ENCODE measurements around the gene SPEF2.
"Not testable (repeated sequence)": the region's sequence is repeated elsewhere in the genome, so short reads cannot be mapped to it uniquely, and the experiment has no call there.

The SPEF2 gene

DNA sequence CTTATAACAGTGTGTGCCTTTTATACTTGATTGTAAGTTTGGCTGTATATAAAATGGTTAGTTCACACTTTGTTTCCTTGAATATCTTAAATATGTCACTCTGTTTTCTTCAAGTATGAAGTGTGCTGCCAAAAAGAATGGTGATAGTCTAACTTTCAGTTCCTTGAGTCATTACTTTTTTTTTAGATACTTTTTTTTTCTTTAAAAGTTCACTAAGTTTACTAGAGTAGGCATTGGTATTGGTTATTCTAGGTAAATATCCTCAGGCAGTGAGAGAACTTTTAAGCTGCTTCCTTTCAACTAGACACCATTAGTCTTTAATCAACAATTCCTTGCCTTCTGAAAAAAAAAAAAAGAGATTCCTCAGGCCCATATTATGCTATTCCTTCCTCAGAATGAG, 41.9 kb downstream of the SPEF2 start:
- DNase-seq (ENCODE audit: low read depth): no peak

DNA sequence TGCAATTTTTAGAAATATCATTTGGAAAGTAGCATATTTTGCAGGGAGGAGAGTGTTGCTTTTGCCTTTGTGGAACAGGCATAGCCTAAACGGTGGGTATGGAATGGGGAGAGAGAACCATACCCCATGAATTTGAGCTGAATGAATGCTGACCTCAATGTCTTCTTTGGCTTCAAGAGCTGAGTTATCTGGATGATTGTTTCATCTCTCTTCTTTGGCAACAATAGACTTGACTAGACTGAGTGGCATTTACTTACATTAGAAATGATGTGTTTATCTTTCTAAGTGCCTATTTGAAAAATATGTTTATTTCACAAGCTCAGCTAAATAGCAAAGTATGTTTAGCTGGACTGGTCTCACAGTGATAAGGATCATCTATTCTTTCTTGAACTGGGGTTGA, 42.8 kb downstream of the SPEF2 start:
- no peak for DNase-seq (ENCODE audit: low read depth)

DNA sequence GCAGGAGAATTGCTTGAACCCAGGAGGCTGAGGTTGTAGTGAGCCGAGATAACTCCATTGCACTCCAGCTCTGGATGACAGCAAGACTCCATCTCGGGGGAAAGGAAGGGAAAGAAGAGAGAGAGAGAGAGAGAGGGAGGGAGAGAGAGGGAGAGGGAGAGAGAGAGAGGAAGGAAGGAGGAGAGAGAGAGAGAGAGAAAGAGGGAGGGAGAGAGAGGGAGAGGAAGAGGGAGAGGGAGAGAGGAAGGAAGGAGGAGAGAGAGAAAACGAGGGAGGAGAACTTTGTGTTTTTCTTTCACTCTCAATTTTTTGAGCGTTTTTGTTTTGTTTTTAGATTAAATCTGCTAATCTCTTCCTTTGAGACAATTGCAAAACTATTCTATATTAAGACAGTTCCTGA, 46.9 kb downstream of the SPEF2 start:
- DNase-seq (ENCODE audit: low read depth): no peak

DNA sequence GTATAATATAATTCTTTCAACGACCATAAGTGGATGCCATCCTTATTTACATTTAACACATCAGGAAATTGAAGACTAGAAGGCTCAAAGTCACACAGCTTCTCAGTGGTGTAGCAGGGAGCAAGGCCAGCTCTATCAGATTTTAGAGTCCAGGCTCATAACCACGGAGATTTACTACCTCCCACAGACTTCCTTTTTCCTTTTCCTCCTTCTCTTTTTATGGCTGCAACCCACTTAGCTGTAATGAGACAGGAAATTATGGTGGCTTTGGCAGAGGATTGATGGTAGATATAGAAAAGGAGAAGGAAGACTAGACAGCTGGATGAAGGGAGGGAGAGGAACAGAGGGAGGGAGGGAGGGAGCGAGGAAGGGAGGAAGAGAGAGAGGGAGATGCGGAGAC, 47.4 kb downstream of the SPEF2 start:
- no peak for DNase-seq (ENCODE audit: low read depth)

DNA sequence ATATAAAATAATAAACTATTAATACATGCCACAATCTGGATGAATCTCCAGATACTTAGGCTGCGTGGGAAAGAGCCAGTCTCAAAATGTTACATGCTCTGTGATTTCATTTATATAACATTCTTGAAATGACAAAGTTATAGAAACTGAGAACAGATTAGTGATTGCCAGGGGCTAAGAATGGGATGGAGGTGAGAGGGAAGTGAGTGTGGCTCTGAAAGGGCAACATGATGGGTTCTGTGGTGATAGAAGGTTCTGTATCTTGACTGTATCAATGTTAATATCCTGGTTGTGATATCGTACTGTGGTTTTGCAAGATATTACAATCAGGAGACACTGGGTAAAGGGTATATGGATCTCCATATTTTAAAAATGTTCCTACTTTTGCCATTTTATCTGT, 50.7 kb downstream of the SPEF2 start:
- DNase-seq (ENCODE audit: low read depth): no peak

DNA sequence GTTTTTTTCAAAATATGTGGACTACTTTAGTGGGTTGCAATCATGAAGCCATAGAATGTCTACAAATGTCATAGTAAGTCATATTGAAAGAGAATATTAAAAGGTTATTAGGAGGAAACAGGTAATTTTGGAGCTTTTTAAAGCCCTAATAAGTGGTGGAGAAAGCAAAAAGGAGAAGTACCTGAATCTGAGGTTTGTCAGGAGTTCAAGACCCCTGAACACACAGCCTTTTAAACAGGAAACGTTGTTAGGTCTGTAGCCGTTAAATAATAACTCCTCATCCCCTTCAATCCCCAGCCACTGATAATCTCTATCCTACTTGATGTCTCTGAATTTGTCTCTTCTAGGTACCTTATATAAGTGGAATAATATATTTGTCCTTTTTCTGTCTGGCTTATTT, 51.1 kb downstream of the SPEF2 start:
- no peak for DNase-seq (ENCODE audit: low read depth)

DNA sequence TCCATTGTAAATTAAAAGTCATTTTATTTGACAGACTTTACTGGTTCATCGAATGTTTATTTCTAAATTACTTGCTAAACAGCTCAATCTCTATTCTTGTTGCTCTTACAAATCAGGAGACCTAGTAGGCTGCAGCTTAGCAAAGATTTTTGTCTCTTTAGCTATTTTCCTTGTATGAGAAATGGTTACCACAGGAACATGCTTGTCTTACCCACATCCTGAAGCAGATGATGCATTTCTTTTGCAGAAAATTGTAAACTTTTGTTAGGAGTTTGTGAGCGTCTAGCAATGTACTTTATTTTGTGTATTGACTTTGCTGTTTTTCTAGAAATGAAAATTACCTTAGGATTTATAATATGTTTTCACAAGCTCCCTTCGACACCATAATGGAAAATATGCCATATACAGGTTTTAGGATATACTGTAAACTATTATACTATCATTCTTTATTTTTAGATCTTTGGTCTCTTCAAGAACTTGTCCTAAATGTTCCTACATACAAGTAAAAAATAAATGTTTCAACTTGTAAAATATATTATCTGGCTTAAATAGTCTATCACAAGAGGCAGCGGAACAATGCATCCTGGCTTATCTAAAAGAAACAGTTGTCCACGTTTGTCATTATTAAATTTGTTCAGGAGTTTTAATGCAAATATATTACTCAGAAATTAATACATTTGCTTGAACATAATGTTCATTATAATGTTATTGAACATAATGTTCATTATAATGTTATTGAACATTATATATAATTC, 54.1 kb downstream of the SPEF2 start:
- DNase-seq (ENCODE audit: low read depth): no peak

DNA sequence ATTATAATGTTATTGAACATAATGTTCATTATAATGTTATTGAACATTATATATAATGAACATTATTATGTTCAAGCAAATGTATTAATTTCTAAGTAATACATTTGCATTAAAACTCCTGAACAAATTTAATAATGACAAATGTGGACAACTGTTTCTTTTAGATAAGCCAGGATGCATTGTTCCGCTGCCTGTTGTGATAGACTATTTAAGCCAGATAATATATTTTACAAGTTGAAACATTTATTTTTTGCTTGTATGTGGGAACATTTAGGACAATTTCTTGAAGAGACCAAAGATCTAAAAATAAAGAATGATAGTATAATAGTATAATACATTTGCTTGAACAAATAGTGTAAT, 54.6 kb downstream of the SPEF2 start:
- DNase-seq (ENCODE audit: low read depth): not testable (repeated sequence)

DNA sequence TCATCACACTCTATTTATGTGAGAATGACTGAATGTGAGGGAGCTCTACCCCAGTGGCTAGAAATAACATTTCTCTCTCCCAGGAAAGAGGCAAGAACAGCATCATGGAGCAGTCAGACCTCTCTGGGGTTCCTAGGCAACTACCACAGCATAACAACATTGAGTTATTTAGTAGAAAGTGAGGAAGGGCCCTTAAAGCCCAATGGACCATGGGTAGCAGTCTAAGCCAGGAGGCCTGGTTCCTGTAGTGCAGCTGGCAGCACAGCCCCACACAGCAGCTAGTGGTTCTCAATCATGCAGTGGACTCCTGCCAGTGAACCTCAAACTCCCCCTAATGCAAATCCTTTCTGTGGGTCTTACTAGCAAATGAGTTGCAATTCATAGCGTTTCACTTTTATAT, 55.3 kb downstream of the SPEF2 start:
- DNase-seq (ENCODE audit: low read depth): no peak

DNA sequence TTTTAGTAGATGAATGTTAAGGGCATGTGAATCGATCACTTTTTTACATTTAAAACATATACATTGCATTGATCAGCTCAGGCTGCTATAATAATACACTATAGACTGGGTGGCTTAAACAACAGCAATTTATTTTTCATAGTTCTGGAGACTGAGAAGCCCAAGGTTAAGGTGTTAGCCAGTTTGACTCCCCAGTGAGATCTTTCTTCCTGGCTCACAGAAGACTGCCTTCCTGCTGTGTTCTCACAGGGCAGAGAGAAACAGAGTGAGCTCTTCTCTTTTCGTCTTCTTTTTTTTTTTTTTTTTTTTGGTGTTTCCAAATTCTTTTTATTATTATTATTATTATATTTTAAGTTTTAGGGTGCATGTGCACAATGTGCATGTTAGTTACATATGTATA, 56.4 kb downstream of the SPEF2 start:
- no peak for DNase-seq (ENCODE audit: low read depth)

DNA sequence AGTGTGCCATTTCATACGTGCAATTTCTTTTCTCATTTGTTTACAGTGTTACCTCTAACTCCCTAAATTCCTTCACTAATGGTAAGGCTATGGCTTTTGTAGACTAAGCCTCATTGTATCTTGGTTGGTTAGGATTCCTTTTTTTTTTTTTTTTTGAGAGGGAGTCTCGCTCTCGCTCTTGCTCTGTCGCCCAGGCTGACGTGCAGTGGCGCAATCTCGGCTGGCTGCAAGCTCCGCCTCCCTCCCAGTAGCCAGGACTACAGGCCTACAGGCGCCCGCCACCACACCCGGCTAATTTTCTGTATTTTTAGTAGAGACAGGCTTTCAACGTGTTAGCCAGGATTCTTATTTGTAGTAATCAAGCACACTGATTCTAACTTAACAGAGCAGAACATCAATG, 57.7 kb downstream of the SPEF2 start:
- no peak for DNase-seq (ENCODE audit: low read depth)

DNA sequence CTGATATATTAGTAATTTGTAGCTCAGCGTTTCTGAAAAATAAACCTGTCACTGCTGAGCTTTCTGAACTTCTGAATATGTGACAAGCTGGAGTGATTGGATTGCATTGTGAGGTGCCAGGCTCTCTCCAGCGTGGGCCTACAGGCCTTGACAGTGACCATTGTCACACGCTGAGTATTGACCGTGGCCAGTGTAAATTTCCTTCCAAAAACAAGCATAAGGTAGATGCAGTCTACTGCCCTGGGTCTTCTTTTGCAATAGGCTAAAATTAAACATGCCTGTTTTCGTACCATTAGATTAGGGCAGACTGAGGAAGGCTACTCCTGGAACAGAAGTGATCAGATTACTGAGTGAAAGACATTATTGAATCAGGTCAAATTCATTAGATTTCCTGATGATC, 60.2 kb downstream of the SPEF2 start:
- DNase-seq (ENCODE audit: low read depth): no peak

DNA sequence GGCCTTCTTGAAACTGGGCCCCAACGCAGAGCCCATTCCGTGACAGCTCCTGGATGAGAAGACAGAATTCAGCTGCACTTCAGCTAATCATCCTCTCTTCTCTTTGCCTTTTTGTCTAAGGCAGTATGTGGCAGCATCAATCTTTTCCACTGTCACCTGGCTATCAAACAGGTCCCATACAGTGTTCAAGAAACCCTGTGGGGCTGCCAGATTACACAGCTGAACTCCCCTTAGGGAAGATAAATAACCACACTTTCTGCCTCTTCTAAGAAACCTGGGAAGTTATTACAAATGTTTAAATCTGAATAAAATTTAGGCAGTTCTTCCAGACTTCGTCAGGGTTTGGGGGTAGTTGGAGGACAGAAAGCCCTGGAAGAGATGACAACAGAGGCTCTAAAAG, 61.0 kb downstream of the SPEF2 start:
- no peak for DNase-seq (ENCODE audit: low read depth)

DNA sequence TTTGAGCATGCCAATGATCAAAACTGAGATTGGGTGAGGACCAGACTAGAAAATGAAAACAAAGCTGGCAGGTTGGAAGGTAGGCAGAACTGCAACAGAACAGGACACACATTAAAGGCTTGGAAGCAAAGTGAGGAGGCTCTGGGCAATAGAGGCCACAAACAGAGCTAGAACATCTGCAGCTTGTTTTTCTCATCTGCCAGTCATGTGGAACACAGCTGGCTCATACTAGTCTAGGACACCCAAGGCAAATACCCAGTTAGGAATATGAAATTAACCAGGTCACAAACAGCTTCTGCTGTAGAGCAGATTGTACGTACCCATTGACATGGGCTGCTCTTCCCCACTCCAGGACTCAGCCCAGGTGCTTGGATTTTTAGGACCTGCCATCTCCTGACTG, 61.7 kb downstream of the SPEF2 start:
- no peak for DNase-seq (ENCODE audit: low read depth)

DNA sequence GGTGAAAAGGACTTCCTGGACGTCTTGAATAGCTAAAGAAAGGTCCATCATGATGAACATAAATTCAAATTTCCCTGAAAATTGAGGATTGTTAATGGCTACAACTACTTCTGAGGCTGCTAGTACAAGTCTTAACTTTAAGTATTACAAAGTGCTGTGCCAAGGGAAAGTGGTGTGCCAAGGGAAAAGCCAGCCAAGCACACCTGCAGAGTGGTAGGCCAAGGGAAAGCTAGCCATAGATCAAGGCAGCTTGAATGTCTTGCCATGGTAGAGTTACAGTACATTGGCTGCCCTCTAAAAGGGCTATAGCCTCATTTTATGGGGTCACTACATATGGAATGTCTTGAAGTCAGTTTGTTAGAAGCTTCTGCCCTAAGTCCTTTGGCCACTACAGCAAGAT, 64.2 kb downstream of the SPEF2 start:
- no peak for DNase-seq (ENCODE audit: low read depth)

DNA sequence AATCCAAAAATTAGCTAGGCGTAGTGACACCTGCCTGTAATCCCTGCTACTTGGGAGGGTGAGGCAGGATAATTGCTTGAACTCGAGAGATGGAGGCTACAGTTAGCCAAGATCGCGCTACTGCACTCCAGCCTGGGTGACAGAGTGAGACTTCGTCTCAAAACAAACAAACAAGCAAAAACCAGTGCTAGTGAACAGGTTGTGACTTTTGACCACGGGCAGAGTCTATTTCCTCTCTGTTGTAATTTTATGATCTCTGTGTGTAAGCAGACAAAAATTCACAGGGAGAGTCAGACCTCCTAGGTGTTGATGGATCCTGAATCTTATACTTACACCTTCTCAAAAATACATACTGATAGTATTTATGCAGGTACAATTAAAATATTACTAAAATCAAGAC, 65.8 kb downstream of the SPEF2 start:
- no peak for DNase-seq (ENCODE audit: low read depth)

DNA sequence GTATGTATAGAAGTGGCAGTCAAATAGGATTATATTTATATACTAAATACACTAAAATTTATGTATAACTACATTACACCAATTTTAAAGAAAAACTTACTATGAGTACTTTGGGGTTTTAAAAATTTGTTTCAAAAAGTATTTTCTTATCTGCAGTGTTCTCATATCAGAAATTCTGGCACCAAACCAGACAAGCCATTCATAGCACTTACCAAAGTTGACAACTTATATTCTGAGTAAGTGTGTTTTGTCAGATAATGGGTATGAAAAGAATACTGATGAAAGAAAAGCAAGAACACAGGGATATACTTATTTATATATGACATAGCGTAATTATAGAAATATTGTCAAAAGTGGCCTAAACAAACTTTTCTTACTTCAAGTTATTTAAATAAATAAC, 67.5 kb downstream of the SPEF2 start:
- no peak for DNase-seq (ENCODE audit: low read depth)

DNA sequence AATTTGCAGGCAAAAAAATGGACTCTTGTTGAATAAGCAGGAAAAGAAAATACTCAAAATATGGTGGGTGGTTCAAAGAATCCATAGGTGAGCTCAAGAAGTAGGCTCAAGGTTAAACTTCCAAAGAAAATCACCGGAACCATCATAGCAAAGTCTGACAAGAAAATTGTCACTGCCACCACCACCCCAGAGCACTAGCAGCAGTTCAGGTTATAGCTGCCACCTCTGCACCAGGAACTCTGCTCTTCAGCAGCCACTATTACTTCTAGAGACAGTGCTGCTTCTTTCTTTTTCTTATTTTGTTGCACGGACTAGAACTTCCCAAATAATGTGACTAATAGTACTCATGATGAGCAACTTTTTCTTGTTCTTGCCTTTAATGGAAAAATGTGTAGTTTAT, 70.3 kb downstream of the SPEF2 start:
- DNase-seq (ENCODE audit: low read depth): no peak

DNA sequence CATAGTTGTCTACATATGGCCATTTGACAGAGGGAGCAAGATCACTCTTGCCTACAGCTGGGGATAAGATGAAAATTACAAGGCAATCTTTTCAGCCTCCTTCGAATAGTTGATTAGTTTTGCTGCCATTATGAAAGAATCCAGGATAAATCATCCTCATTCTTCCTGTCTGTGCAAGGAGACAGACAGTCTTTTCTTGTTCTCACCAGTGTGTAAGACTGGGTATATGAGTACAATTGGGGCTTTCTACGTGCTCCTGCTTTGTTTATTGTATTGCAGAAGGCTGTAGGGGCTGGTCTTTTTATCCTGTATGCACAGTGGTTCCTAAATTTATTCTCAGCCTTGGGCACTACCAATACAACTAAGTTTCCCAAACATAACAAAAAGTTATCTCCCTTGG, 76.8 kb downstream of the SPEF2 start:
- DNase-seq (ENCODE audit: low read depth): no peak

DNA sequence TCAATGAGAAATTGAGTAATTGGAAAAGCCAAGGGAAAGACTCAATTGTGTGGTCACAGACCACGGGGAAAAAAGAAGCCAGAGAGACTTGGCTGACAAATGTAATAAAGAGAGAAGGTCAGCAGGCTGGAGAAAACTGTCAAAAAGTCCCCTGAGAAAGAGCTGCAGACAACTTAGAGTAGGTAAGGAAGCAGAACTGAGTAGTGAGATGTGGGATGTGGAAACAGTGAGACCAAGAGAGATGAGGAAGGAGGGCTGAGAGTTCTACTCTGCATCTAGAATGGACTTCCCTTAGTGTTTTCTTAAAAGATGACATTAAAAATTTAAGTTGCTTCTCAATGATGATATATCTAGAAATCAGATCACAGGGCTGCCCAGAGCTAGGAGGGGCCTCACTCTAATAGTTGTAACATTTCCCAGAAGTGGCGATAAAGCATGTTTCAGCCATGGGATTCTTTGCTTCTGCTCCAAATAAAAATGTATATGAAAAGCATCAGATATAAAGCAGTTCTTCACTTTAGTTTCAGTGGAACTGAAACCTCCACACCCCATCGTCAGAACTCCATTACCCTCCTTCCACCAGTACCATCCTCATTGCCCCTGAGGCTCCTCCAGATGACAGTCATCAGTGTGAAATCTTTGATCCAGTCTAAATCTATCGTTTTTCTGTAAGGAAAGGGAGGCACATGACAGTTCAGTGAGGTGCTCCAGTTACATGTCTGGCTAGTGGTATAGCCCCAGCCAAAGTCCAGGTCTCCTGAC, 80.6 kb downstream of the SPEF2 start:
- no peak for DNase-seq (ENCODE audit: low read depth)

DNA sequence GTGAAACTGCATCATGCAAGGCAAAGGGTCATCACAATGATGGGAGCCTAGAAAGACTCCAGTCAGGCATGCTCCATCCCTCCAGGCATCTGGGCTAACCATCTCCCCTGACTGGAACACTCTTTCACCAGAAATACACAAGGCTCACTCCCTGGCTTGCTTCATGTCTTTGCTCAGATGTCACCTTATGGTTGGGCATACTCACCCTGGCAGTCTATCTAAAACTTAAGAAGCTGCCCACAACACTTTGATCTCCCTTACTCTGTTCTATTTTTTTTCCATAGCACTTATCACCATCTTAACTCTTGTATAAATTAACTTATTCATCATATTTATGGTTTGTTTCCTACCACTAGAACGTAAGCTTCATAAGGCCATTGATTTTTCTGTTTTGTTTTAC, 90.0 kb downstream of the SPEF2 start:
- DNase-seq (ENCODE audit: low read depth): no peak

DNA sequence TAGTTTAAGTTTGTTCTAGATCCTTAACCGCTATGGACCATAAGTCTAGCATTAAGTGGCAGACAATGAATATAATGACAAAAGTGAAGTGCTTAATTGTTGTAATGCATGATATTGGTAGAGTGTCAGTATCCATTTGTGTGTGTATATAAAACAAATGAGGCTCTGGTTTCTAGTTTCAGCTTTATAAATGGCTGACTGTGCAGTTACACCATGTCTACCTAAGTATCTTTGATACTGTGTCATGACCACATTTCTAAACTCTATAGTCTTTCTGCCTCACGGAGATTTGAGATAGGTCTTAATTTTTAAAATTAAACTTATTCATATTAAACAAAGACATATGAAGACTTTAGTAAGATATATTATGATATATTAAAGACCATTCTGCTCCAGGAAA, 92.0 kb downstream of the SPEF2 start:
- no peak for DNase-seq (ENCODE audit: low read depth)

DNA sequence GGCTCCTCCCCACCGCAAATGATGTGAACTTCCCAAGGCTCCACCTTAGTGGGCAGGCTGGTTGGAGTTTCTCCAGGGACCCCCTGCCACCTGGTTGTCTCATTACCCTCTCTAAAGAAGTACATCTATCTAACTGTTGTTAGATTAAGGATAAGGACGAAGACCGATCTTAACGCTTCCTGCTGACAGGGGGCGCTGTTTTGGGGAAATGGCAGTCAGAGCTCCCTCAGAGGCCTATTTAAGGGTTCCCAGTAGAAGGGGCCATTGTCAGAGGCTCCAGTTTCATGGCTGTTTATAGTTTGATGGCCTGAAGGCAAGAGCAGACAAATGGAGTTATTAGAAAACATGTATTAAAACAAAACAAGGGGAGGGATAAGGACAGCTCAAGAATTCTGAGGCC, 100.1 kb downstream of the SPEF2 start:
- DNase-seq (ENCODE audit: low read depth): no peak

DNA sequence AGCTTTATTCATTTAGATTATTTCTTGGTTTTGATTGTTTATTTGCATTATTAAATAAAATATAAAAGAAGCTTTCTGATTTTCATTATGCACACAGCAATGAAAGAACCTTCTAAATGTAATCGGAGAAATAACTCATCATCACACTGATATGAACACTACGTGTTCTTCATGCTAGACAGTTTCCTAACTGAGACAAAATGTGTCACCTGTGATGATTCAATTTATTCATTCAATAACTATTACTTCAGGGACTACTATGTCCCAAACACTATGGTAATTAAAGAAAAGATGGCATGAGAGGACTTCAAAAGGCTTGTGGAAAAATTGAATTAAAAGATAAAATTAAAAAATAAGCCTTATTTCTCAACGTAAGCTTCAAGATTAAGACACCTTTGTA, 118.1 kb downstream of the SPEF2 start:
- DNase-seq (ENCODE audit: low read depth): no peak

Measured in stimulated activated CD8-positive, alpha-beta memory T cell treated with anti-CD3 and anti-CD28 coated beads, Interleukin-7, amount 100 ng/mL, for 24 hours (primary cell).